GM12878 (cell line): ENCODE results near the gene CEP78. TPM values are rescaled to one million over a fixed set of nuclear protein-coding genes. Genes with fewer than 3 reads are reported as not detected.

Experiments used
- BCL11A ChIP-seq: IDR thresholded peaks from 2 replicates; pipeline ENCODE4 v1.6.1; 2011; ENCODE audit warnings: low read depth, low read length
- BMI1 ChIP-seq: fragments of 450-650 bp; IDR thresholded peaks from 2 replicates; pipeline ENCODE4 v1.6.1; 2016; ENCODE audit warnings: mild to moderate bottlenecking, moderate library complexity, borderline replicate concordance
- HDAC6 ChIP-seq: fragments of 200-600 bp; sonication (generic); IDR thresholded peaks from one replicate; pipeline ENCODE4 v1.8.0; 2017; ENCODE audit warnings: antibody characterized with exemption; ENCODE audit not compliant: unreplicated experiment
- IKZF1 ChIP-seq: fragments of 450-650 bp; conservative IDR thresholded peaks from 2 replicates; pipeline ENCODE4 v1.6.1; 2017; ENCODE audit warnings: antibody characterized with exemption, mild to moderate bottlenecking
- JUNB ChIP-seq: IDR thresholded peaks from 2 replicates; pipeline ENCODE4 v1.6.1; 2016; ENCODE audit warnings: antibody characterized with exemption, mild to moderate bottlenecking
- KAT2A ChIP-seq: conservative IDR thresholded peaks from 2 replicates; pipeline ENCODE4 v1.6.1; 2011; ENCODE audit warnings: low read depth, low read length; ENCODE audit not compliant: control insufficient read depth
- KDM1A ChIP-seq: fragments of 200-600 bp; sonication (generic); IDR thresholded peaks from 2 replicates; pipeline ENCODE4 v1.6.1; 2016; ENCODE audit warnings: borderline replicate concordance
- MEF2A ChIP-seq: IDR thresholded peaks from 2 replicates; pipeline ENCODE4 v1.6.1; 2011; ENCODE audit warnings: low read depth, mild to moderate bottlenecking, low read length, moderate library complexity; ENCODE audit not compliant: insufficient read depth
- NFYA ChIP-seq: IDR thresholded peaks from 2 replicates; pipeline ENCODE4 v1.6.1; 2011; ENCODE audit warnings: low read depth, mild to moderate bottlenecking, low read length, improper control_type of control experiment, borderline replicate concordance
- PBX3 ChIP-seq: IDR thresholded peaks from 2 replicates; pipeline ENCODE4 v1.6.1; 2011; ENCODE audit warnings: mild to moderate bottlenecking, low read depth, low read length, moderate library complexity; ENCODE audit not compliant: insufficient replicate concordance
- RAD51 ChIP-seq: fragments of 450-650 bp; IDR thresholded peaks from 2 replicates; pipeline ENCODE4 v1.6.1; 2016; ENCODE audit warnings: moderate library complexity, mild to moderate bottlenecking, inconsistent platforms
- SREBF1 ChIP-seq: IDR thresholded peaks from 2 replicates; pipeline ENCODE4 v1.6.1; 2012; ENCODE audit warnings: mild to moderate bottlenecking, low read length
- SREBF2 ChIP-seq: IDR thresholded peaks from 2 replicates; pipeline ENCODE4 v1.6.1; 2012; ENCODE audit warnings: mild to moderate bottlenecking, low read length
- TBL1XR1 ChIP-seq: IDR thresholded peaks from 2 replicates; pipeline ENCODE4 v1.6.1; 2012; ENCODE audit warnings: low read depth, low read length, improper control_type of control experiment
- TCF12 ChIP-seq: IDR thresholded peaks from 2 replicates; pipeline ENCODE4 v1.6.1; 2011; ENCODE audit warnings: low read depth, mild to moderate bottlenecking, low read length
- WRNIP1 ChIP-seq: IDR thresholded peaks from 2 replicates; pipeline ENCODE4 v1.6.1; 2011; ENCODE audit warnings: low read depth, low read length, improper control_type of control experiment, borderline replicate concordance
- YBX1 ChIP-seq: fragments of 450-650 bp; IDR thresholded peaks from 2 replicates; pipeline ENCODE4 v1.6.1; 2016; ENCODE audit warnings: antibody characterized with exemption
- ZNF207 ChIP-seq: fragments of 450-650 bp; IDR thresholded peaks from 2 replicates; pipeline ENCODE4 v1.6.1; 2014; ENCODE audit warnings: antibody characterized with exemption, mild to moderate bottlenecking, borderline replicate concordance
- ZNF274 ChIP-seq: IDR thresholded peaks from one replicate; pipeline ENCODE4 v1.8.0; 2011; ENCODE audit not compliant: insufficient read length, insufficient read depth
- polyA plus RNA-seq, 11 experiments: library from polyadenylated mRNA; depleted of rRNA in 4 of 11; unstranded in 6 of 11; stranded (reverse) in 5 of 11; fragments of >200 nt; fragmentation: Nextera tagmentation in 4 of 11; fragmentation: Illumina TruSeq in 1 of 11; extraction: Ambion mirVana in 4 of 11; extraction: Trizol in 1 of 11; gene quantifications; 1 replicate in 1 of 11; 2 replicates in 10 of 11; pipeline versions ENCODE4 v1.2.1 to v1.2.3, GENCODE V29; 2011 to 2016; ENCODE audit warnings: inconsistent platforms in 2 of 11, missing spikeins in 2 of 11, low read depth in 1 of 11
- total RNA-seq, 4 experiments: library from RNA; depleted of rRNA in 3 of 4; stranded (reverse); fragments of >200 nt in 3 of 4; fragmentation: Illumina TruSeq in 1 of 4; extraction: Trizol in 1 of 4; gene quantifications; 2 replicates each; pipeline versions ENCODE4 v1.2.1 to v1.2.3, GENCODE V29; 2013 to 2021
- TF ChIP-seq, protein P1 (sequence below): IDR thresholded peaks from 2 replicates; pipeline ENCODE4 v1.6.1; 2012; ENCODE audit warnings: low read length, inconsistent platforms
- TF ChIP-seq, protein P2 (sequence below): fragments of 450-650 bp; IDR thresholded peaks from 2 replicates; pipeline ENCODE4 v1.6.1; 2018; ENCODE audit warnings: mild to moderate bottlenecking, low read depth, moderate library complexity; ENCODE audit not compliant: partially characterized antibody
- TF ChIP-seq, protein P3 (sequence below): fragments of 450-650 bp; IDR thresholded peaks from 2 replicates; pipeline ENCODE4 v1.6.1; 2017; ENCODE audit warnings: mild to moderate bottlenecking, moderate library complexity

Gene CEP78
- total and polyA plus RNA-seq, 10 of the 15 experiments (the other 5 are each of a cell fraction or from before 2014, with no cell fraction given): 4.1 to 44.9 (median 27.9) TPM

- TF ChIP-seq TCF12 (no peak; the same call in 1 of the 2 replicates), MEF2A (no peak), NFYA (no peak), ZNF207 (no peak), IKZF1 (peak; percentile 72), JUNB (no peak), ZNF274 (no peak), SREBF2 (no peak), WRNIP1 (no peak), PBX3 (no peak), TBL1XR1 (no peak), RAD51 (no peak), YBX1 (no peak), KAT2A (no peak), HDAC6 (no peak), KDM1A (0 out of 2 replicates have a peak, but pooled peaks have one; percentile 32), BCL11A (no peak), SREBF1 (no peak), BMI1 (no peak)
- TF ChIP-seq, protein P1, sequence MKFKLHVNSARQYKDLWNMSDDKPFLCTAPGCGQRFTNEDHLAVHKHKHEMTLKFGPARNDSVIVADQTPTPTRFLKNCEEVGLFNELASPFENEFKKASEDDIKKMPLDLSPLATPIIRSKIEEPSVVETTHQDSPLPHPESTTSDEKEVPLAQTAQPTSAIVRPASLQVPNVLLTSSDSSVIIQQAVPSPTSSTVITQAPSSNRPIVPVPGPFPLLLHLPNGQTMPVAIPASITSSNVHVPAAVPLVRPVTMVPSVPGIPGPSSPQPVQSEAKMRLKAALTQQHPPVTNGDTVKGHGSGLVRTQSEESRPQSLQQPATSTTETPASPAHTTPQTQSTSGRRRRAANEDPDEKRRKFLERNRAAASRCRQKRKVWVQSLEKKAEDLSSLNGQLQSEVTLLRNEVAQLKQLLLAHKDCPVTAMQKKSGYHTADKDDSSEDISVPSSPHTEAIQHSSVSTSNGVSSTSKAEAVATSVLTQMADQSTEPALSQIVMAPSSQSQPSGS: no peak
- TF ChIP-seq, protein P2, sequence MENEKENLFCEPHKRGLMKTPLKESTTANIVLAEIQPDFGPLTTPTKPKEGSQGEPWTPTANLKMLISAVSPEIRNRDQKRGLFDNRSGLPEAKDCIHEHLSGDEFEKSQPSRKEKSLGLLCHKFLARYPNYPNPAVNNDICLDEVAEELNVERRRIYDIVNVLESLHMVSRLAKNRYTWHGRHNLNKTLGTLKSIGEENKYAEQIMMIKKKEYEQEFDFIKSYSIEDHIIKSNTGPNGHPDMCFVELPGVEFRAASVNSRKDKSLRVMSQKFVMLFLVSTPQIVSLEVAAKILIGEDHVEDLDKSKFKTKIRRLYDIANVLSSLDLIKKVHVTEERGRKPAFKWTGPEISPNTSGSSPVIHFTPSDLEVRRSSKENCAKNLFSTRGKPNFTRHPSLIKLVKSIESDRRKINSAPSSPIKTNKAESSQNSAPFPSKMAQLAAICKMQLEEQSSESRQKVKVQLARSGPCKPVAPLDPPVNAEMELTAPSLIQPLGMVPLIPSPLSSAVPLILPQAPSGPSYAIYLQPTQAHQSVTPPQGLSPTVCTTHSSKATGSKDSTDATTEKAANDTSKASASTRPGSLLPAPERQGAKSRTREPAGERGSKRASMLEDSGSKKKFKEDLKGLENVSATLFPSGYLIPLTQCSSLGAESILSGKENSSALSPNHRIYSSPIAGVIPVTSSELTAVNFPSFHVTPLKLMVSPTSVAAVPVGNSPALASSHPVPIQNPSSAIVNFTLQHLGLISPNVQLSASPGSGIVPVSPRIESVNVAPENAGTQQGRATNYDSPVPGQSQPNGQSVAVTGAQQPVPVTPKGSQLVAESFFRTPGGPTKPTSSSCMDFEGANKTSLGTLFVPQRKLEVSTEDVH: no peak
- TF ChIP-seq, protein P3, sequence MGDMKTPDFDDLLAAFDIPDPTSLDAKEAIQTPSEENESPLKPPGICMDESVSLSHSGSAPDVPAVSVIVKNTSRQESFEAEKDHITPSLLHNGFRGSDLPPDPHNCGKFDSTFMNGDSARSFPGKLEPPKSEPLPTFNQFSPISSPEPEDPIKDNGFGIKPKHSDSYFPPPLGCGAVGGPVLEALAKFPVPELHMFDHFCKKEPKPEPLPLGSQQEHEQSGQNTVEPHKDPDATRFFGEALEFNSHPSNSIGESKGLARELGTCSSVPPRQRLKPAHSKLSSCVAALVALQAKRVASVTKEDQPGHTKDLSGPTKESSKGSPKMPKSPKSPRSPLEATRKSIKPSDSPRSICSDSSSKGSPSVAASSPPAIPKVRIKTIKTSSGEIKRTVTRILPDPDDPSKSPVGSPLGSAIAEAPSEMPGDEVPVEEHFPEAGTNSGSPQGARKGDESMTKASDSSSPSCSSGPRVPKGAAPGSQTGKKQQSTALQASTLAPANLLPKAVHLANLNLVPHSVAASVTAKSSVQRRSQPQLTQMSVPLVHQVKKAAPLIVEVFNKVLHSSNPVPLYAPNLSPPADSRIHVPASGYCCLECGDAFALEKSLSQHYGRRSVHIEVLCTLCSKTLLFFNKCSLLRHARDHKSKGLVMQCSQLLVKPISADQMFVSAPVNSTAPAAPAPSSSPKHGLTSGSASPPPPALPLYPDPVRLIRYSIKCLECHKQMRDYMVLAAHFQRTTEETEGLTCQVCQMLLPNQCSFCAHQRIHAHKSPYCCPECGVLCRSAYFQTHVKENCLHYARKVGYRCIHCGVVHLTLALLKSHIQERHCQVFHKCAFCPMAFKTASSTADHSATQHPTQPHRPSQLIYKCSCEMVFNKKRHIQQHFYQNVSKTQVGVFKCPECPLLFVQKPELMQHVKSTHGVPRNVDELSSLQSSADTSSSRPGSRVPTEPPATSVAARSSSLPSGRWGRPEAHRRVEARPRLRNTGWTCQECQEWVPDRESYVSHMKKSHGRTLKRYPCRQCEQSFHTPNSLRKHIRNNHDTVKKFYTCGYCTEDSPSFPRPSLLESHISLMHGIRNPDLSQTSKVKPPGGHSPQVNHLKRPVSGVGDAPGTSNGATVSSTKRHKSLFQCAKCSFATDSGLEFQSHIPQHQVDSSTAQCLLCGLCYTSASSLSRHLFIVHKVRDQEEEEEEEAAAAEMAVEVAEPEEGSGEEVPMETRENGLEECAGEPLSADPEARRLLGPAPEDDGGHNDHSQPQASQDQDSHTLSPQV: no peak
These were observed at the start of gene CEP78 (continued) for GRCh38 chr9:78235762-78236550.
